ENCODE data around the gene MCHR1. TPM values are rescaled to one million over a fixed set of nuclear protein-coding genes. Genes with fewer than 3 reads are reported as not detected.

The MCHR1 gene
- total RNA-seq (2014; rRNA removed; shearing (Covaris generic)) = 0.65 TPM in 1 of 2 replicates, not detected in the other
- 0.11 and 0.32 TPM in 2 replicates for polyA plus RNA-seq (2016; fragmentation: Nextera tagmentation; extraction: Ambion mirVana)

DNA sequence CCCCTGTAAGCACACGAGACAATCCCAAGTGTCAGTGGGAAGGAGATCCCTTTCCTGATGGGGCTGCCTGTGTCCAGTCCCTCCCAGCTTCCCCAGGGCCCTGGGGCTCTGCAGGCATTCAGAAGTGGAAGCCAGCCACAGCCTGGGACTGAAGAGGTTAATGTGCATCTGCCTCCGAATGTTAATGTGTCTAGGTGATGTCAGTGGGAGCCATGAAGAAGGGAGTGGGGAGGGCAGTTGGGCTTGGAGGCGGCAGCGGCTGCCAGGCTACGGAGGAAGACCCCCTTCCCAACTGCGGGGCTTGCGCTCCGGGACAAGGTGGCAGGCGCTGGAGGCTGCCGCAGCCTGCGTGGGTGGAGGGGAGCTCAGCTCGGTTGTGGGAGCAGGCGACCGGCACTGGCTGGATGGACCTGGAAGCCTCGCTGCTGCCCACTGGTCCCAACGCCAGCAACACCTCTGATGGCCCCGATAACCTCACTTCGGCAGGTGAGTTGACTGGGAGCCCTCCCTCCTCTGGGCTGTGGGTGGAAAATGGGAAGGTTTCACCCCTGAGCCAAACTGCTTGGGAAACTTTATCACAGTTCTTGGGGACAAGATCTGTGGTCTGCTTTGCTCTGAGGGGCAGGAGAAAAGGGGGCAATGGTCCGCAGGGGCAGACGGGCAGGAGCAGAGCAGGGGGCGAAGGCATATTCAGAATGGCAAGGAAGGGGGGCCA, at the start of gene MCHR1:
MCHR1 (plus strand) TSS at position 236 of the 715 bp plus-strand sequence; CDS start at position 405, 169 bp downstream.
- no peak within 1 kb of the TSS for H3K27ac ChIP-seq
- H3K9me3 ChIP-seq (ENCODE audit: low read depth) = no peaks in the 10 kb centered on the region
- TF ChIP-seq EZH2 (IDR thresholded peaks at IDR 0.05; ENCODE audit: insufficient read depth, poor library complexity, severe bottlenecking) = no peak
- TF ChIP-seq EZH2phosphoT487 (IDR thresholded peaks at IDR 0.05; ENCODE audit: insufficient read depth, low read depth) = no peak
- H3K9ac ChIP-seq = peak within 1 kb of the TSS; percentile 25; the same call in 1 of the 2 replicates
- in situ Hi-C loops (cut with MboI) = no loop called here
- no peaks in the 10 kb centered on the region for H3K79me2 ChIP-seq (ENCODE audit: insufficient read depth)
- no peaks in the 10 kb centered on the region for H3K9me2 ChIP-seq (ENCODE audit: insufficient read depth)
- no peaks in the 10 kb centered on the region for H3F3A ChIP-seq (ENCODE audit: insufficient read depth)
- H4K20me1 ChIP-seq (ENCODE audit: insufficient read depth) = no peaks in the 10 kb centered on the region
- peak; percentile 56 for DNase-seq
- 19 to 25% methylated on average over 21 of the region's 21 CpGs for WGBS, 2 experiments (ENCODE audit: low coverage in 1 of 2, low lambda C conversion rate in 2 of 2, missing lambda C conversion rate in 2 of 2)
- H2AFZ ChIP-seq = peak within 1 kb of the TSS; percentile 50
- H3K4me3 ChIP-seq = peak within 1 kb of the TSS; percentile 58
- peaks cover 19% of the 10 kb centered on the region for H3K4me1 ChIP-seq (ENCODE audit: insufficient read depth)
- H3K27me3 ChIP-seq (replicated peaks; ENCODE audit: insufficient read depth) = no peaks in the 10 kb centered on the region
- H3K4me2 ChIP-seq (ENCODE audit: unreplicated experiment) = peak within 1 kb of the TSS; percentile 70
- no peaks in the 10 kb centered on the region for H3K36me3 ChIP-seq (ENCODE audit: low read depth)

DNA sequence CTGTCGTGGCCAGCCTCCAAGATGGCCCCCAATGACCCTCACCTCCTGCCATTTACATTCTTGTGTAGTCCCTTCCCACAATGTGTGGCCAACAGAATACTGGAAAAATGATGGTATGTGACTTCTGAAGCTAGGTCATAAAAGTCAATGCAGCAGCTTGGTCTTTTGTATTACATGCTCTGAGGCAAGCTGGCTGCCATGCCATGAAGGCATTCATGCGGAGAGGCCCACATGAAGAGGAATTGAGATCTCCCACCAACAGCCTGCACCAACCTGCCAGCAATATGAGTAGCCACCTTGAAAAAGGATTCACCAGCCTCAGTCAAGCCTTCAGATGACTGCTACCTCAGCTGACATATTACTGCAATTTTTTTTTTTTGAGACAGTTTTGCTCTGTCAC, 47.4 kb upstream of the MCHR1 start:
- H3K4me3 ChIP-seq = no peak overlapping the region
- in situ Hi-C loops (cut with MboI) = loop anchor here (25.0 kb wide), 1 partner anchor 195 kb away; no protein-coding TSS in a partner anchor
- TF ChIP-seq EZH2phosphoT487 (IDR thresholded peaks at IDR 0.05; ENCODE audit: insufficient read depth, low read depth) = no peak
- no peak for TF ChIP-seq EZH2 (IDR thresholded peaks at IDR 0.05; ENCODE audit: insufficient read depth, poor library complexity, severe bottlenecking)
- no peaks in the 10 kb centered on the region for H3K36me3 ChIP-seq (ENCODE audit: low read depth)
- no peak for DNase-seq
- H3K4me2 ChIP-seq (ENCODE audit: unreplicated experiment) = no peak overlapping the region
- H3K27ac ChIP-seq = no peak overlapping the region
- no peak overlapping the region for H2AFZ ChIP-seq
- H3K9me3 ChIP-seq (ENCODE audit: low read depth) = no peaks in the 10 kb centered on the region
- H3F3A ChIP-seq (ENCODE audit: insufficient read depth) = peaks cover 28% of the 10 kb centered on the region
- peaks cover 95% of the 10 kb centered on the region for H3K79me2 ChIP-seq (ENCODE audit: insufficient read depth)
- no peaks in the 10 kb centered on the region for H3K27me3 ChIP-seq (replicated peaks; ENCODE audit: insufficient read depth)
- 98 to 100% methylated on average over 2 of the region's 2 CpGs for WGBS, 2 experiments (ENCODE audit: low coverage in 1 of 2, low lambda C conversion rate in 2 of 2, missing lambda C conversion rate in 2 of 2)
- H3K9me2 ChIP-seq (ENCODE audit: insufficient read depth) = no peaks in the 10 kb centered on the region
- H4K20me1 ChIP-seq (ENCODE audit: insufficient read depth) = peaks cover 3% of the 10 kb centered on the region; the same call in 1 of the 2 replicates
- H3K9ac ChIP-seq = no peak overlapping the region
- H3K4me1 ChIP-seq (ENCODE audit: insufficient read depth) = peaks cover 34% of the 10 kb centered on the region

DNA sequence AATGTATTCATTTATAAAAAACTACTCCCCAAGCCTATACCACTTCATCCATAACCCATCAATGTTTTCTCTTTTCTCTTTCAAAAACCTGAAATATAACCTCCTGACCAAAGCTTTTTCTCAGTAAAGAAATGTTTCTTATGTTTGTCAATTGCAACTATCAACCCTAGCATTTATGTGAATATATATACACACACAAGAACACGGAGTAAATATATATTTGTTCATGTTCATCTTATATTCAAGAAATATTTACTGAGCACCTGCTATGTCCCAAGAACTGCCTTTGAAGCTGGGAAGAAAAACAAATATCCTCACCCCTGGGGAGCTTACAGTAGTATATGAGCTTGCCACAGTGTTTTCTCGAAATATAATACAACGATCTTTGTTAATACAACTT, 46.2 kb upstream of the MCHR1 start:
- Histone ChIP-seq H3K9me2 (ENCODE audit: insufficient read depth) (no peaks in the 10 kb centered on the region), H3K79me2 (ENCODE audit: insufficient read depth) (peaks cover 84% of the 10 kb centered on the region), H3K9ac (no peak overlapping the region), H3K4me1 (ENCODE audit: insufficient read depth) (peaks cover 28% of the 10 kb centered on the region), H3K4me2 (ENCODE audit: unreplicated experiment) (no peak overlapping the region), H3K4me3 (no peak overlapping the region), H3K9me3 (ENCODE audit: low read depth) (no peaks in the 10 kb centered on the region), H3F3A (ENCODE audit: insufficient read depth) (peaks cover 25% of the 10 kb centered on the region), H3K36me3 (ENCODE audit: low read depth) (no peaks in the 10 kb centered on the region), H3K27me3 (replicated peaks; ENCODE audit: insufficient read depth) (no peaks in the 10 kb centered on the region), H2AFZ (no peak overlapping the region), H4K20me1 (ENCODE audit: insufficient read depth) (no peaks in the 10 kb centered on the region), H3K27ac (no peak overlapping the region)
- WGBS, 2 experiments (ENCODE audit: low coverage in 1 of 2, low lambda C conversion rate in 2 of 2, missing lambda C conversion rate in 2 of 2) = 100% methylated on average over 3 of the region's 3 CpGs
- DNase-seq = no peak
- in situ Hi-C loops (cut with MboI) = loop anchor here (25.0 kb wide), 1 partner anchor 196 kb away; no protein-coding TSS in a partner anchor
- TF ChIP-seq EZH2phosphoT487 (IDR thresholded peaks at IDR 0.05; ENCODE audit: insufficient read depth, low read depth) (no peak), EZH2 (IDR thresholded peaks at IDR 0.05; ENCODE audit: insufficient read depth, poor library complexity, severe bottlenecking) (no peak)

- Histone ChIP-seq H3K4me2 (ENCODE audit: unreplicated experiment) (peak overlapping the region; percentile 92), H2AFZ (no peak overlapping the region), H3K27me3 (replicated peaks; ENCODE audit: insufficient read depth) (no peaks in the 10 kb centered on the region), H3K27ac (peak overlapping the region; percentile 66; the same call in 1 of the 2 replicates), H3K4me3 (peak overlapping the region; percentile 78), H3K4me1 (ENCODE audit: insufficient read depth) (peaks cover 19% of the 10 kb centered on the region), H3K36me3 (ENCODE audit: low read depth) (no peaks in the 10 kb centered on the region), H3K9ac (peak overlapping the region; percentile 81), H3K79me2 (ENCODE audit: insufficient read depth) (peaks cover 72% of the 10 kb centered on the region), H3F3A (ENCODE audit: insufficient read depth) (peaks cover 17% of the 10 kb centered on the region), H3K9me2 (ENCODE audit: insufficient read depth) (no peaks in the 10 kb centered on the region), H3K9me3 (ENCODE audit: low read depth) (no peaks in the 10 kb centered on the region), H4K20me1 (ENCODE audit: insufficient read depth) (no peaks in the 10 kb centered on the region)
- in situ Hi-C loops (cut with MboI) = loop anchor here (25.0 kb wide), 1 partner anchor 197 kb away; no protein-coding TSS in a partner anchor
- DNase-seq = peak; percentile 27
- TF ChIP-seq EZH2 (IDR thresholded peaks at IDR 0.05; ENCODE audit: insufficient read depth, poor library complexity, severe bottlenecking) = no peak
- no peak for TF ChIP-seq EZH2phosphoT487 (IDR thresholded peaks at IDR 0.05; ENCODE audit: insufficient read depth, low read depth)
- WGBS, 2 experiments (ENCODE audit: low coverage in 1 of 2, low lambda C conversion rate in 2 of 2, missing lambda C conversion rate in 2 of 2) = 63 to 69% methylated on average over 11 of the region's 11 CpGs
Observed at GRCh38 chr22:40634119-40634903, 45.0 kb upstream of the MCHR1 start.
